Right forelimb (tissue), 1 donor: Measurements from ENCODE around the gene TMC2.

Experiments used
- DNase-seq: peaks from one replicate; pipeline ENCODE4 v3.0.0-alpha.2; 2018

Gene TMC2

DNA sequence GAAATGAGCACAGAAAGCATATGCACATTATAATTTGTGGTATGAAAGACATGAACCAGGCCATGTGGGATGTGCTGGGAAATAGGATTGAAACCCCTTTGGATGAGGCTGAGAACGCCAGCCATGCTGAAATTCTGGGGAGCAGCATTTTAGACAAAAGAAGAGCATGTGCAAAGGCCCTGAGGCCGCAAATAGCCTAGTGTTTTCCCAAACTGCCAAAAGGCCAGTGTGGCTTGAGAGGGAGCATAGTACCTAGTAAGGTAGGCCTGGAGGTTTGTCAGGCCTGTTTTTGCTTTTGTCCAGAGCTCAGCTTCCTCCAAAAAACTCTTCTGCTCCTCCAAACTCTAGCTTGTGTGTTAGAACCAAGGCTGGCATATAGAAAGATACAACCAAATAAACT, 58.7 kb downstream of the TMC2 start:
- DNase-seq, result no peak

DNA sequence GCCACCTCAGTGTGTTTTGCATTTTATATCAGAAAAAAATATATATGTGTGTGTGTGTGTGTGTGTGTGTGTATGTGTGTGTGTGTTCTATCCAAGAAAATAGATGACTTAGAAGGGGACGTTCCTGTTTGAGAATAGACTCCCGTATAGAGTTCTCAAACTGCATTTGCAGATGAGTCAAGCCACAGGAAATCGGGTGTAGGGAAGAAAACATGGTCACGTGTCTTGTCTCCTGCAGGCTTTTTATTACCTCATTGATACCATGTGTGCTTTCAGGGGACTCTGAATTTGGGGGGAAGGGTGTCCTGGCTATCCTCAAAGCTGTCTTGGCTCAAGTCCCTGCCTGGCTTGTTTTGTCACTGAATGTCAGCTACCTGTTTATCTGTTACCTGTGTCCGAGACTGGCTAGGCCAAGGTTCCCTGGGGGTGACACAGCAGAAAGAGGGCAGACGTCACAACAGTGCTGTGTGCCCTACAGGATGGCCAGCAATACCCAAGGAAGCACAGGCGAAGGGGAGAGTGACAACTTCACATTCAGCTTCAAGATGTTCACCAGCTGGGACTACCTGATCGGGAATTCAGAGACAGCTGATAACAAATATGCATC, 60.4 kb downstream of the TMC2 start:
- DNase-seq, result no peak

DNA sequence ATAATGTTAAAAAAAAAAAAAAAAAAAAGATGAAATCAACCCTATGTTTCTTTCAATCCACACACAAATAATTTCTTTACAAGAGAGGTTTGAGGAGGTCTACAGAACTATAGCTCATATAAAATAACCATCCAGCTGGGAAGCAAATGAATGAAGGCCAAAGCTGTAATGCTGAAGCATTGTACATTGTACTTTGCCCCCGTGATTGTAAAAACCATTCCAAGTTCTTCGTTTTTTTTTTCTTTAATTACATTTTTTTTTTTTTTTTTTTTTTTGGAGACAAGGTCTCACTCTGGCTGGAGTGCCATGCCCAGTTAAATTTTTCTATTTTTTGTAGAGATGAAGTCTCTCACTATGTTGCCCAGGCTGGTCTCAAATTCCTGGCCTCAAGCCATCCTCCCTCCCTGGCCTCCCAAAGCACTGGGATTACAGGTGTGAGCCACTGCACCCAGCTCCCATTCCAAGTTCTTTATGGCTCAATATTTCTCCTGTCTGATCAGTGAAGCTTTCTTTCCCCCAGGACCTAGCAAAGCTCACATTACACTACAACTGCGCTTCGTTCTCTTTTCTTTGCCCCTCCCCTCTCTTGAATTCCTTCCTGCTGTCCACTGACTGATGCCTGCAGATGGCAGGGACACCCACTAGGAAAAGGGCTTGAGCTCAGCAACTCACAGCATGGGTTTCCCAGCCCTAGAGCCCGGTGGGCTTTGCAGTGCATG, 63.1 kb downstream of the TMC2 start:
- no peak for DNase-seq

DNA sequence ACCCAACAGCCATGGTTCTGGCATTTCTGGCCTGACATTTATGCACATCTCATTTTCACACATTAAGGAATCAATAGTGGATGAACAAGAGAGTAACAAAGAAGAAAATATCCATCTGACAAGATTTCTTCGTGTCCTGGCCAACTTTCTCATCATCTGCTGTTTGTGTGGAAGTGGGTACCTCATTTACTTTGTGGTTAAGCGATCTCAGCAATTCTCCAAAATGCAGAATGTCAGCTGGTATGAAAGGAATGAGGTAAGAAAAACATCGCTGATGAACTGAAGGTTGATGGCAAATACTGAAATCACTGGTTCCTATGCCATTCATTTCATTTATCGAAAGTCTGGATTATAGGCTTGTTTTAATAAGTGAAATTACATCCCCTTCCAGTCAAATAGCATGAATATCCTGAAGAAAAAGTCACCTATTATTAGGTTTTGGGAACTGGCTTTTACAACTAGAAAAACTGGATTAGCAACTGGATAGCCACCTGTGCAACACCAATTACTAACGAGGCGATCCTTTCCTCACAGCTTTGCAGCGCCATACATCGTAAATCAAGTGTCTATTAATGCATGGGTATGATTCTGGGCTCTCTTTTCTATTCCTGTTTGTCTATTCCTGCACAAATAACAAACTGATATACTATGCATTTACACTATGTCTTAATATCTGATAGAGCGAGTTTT, 65.8 kb downstream of the TMC2 start:
- DNase-seq, result no peak

DNA sequence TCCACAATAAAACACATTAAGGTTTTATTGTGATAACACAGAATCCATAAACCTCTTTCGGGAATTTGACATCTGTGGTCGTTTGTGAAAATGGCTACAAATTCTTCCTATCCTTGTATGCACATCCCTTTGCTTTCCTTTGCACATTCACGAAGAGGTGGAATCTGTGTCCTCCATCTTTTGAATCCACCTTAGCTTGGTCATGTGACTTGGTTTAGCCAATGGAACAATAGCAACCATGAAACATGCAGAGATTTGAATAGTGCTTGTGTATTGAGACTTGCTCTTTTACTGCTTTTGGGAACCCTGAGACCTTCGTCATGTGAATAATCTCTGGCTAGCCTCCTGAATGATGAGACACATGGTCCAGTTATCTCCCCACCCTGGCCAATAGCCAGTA, 66.4 kb downstream of the TMC2 start:
- DNase-seq, result no peak

DNA sequence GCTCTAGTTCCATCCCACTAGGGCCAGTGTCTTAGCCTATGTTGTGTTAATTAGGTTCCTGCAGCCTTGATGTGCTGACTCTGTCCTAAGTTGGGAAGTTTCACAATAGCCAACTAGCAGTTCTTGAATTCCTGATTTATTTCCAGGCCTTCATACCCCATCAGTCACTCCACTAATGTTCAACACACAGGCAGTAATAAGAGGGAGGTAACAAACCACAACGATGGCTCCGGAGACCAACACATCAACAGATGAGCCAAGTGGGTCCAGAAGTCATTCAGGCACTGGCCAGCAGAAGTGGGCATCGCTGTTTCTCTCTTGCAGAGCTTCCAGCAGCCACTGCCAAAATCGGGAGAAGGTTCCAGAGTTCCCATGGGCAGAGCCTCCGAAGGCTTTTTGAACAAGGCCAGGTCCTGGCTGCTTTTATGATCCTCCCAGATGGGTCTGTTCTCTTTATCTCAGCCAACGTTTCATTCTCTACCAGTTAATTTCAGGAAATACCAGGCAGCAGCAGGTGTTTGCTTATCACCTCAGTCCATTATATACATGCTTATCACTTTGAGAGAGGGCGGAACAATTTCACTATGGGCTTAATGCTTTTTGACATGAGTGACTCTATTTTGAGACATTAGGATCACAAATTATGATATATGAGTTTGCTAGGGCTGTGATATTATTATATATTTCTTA, 67.6 kb downstream of the TMC2 start:
- no peak for DNase-seq

DNA sequence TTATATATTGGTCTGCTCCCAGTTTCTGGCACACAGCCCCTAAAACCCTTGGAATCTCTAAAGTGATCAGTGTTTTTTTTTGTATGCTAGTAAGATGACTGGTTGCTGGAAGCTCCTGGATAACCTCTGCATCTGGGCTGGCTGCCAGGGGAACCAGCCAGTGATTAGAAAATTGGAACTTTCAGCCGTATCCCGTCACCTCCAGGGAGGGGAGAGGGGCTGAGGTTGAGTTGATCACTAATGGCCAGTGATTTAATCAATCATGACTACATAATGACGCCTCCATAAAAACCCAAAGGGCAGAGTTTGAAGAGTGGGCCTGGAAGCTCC, 68.1 kb downstream of the TMC2 start:
- DNase-seq, result no peak

DNA sequence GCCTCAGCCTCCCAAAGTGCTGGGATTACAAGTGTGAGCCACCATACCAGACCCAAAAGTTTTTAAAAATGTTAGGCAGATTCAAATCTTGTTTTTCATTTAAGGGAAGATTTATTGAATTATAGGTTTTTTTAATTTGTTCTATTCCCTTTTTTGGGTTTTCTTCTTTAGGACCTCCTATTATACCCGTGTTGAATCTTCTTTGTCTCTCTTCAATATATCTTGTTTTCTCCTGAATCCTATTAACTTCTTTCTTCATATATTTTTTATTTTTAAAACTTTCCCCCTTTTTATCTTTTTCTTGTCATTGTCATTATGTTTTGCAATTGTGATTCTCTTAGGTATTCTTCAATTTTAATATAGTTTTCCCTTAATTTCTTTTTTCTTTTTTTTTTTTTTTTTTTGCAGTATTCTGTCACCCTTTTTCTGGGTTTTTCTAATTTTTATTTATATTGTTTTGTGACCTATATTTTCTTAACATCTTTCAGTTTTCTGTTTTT, 70.2 kb downstream of the TMC2 start:
- DNase-seq, result no peak

DNA sequence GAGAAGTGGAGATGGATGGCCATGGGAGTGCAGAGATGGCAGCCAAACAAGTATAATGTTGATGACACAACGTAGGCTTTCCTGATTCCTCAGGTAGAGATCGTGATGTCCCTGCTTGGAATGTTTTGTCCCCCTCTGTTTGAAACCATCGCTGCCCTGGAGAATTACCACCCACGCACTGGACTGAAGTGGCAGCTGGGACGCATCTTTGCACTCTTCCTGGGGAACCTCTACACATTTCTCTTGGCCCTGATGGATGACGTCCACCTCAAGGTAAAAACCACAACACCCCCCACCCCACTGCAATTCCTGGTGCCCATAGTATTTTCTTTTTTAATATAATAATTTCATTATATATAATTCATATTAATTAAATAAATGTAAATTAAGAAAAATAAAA, 74.0 kb downstream of the TMC2 start:
- DNase-seq, result no peak

GRCh38 chr20:2610941-2611720, 74.8 kb downstream of the TMC2 start:
- no peak for DNase-seq

GRCh38 chr20:2612073-2612472, 75.7 kb downstream of the TMC2 start:
- no peak for DNase-seq

- no peak for DNase-seq
Observed at GRCh38 chr20:2616634-2617033, 80.3 kb downstream of the TMC2 start.

DNA sequence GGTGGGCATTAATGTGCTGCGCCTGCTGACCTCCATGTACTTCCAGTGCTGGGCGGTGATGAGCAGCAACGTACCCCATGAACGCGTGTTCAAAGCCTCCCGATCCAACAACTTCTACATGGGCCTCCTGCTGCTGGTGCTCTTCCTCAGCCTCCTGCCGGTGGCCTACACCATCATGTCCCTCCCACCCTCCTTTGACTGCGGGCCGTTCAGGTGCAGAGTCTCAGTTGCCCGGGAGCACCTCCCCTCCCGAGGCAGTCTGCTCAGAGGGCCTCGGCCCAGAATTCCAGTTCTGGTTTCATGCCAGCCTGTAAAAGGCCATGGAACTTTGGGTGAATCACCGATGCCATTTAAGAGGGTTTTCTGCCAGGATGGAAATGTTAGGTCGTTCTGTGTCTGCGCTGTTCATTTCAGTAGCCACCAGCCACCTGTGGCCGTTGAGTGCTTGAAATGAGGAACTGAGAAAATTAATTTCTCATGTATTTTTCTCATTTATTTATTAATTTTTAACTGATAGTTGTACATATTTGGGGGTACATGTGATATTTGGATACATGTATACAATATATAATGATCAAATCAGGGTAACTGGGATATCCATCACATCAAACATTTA, 80.8 kb downstream of the TMC2 start:
- DNase-seq, result no peak

DNA sequence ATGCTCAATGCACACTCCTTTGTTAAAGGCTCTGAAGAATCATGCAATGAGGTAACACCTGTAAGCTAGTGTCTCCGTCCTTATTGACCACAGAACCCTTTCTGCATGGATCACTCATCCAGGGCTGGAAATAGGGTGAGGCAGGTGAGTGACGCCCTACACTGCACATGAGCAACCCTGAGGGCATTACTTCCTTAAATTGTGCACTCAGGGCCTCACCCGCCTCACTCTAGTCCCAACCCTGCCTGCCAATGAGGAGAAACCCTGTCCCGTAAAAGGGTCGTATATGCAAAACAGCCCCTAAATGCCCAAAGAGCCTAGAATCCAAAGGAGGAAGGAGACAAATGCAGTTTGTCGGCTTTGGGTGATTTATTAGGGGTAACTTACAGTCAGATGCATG, 82.4 kb downstream of the TMC2 start:
- no peak for DNase-seq

DNA sequence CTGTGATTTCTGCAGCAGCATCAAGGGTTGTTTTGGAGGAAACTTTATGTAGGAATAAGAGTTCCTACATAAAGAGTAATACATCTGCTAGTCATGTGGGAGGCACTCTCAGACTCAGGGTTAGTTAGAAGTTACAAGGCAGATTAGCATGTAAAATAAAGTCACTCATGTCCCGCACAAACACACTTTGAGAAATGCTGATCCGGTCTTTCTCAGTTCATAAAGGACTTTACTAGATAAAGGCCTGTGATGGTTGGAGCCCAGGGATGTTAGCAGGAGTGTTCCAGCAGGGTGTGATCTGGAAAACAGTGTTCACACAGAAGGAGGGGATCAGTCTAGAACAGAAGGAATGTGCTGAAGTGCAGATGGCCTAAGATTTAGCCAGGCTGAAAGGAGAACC, 83.0 kb downstream of the TMC2 start:
- DNase-seq, result no peak

DNA sequence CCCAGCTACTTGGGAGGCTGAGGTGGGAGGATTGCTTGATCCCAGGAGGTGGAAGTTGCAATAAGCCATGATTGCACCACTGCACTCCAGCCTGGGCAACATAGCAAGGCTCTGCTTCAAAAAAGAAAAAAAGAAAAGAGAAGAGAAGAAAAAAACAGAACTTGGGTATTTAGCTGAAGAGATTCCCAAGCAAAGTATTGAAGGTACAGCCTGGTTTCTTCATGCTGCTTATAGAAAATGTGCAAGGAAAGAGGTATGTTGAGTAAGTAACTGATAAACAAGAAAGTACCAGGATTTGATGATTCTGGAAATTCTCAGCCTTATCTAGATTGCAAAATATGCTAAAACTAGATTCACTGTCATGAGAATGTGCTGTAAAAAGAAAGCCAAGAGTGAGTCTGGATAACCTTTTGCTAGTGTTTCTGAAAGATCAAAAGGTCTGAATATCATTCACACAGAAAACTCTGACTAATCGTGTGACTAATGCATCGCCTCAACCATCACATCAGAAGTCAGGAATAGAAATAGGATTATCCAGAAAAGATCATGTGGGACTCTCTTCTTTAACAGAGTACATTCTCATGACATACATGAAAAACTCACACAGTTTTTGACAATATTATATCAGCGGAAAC, 83.7 kb downstream of the TMC2 start:
- no peak for DNase-seq

GRCh38 chr20:2624190-2624589, 87.8 kb downstream of the TMC2 start:
- DNase-seq, result no peak

DNA sequence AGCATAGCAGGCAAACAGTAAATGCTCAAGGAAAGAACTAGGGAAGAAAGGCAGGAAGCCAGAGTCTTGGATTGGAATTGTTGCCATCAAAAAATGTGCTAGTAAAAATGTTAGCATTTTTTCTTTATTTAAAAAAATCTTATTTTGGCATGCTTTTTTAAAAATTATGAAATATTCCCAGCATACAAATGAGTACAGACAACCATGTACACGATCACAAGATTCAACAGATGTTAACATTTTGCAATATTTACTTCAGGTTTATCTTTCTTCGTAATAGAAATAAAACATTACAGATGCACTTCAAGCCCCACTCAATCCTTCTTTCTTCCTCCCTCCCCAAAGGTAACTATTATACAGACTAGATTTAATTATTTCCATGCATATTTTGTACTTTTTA, 88.7 kb downstream of the TMC2 start:
- DNase-seq, result no peak

- DNase-seq, result no peak
Observed at GRCh38 chr20:2626853-2627541, 90.6 kb downstream of the TMC2 start.

DNA sequence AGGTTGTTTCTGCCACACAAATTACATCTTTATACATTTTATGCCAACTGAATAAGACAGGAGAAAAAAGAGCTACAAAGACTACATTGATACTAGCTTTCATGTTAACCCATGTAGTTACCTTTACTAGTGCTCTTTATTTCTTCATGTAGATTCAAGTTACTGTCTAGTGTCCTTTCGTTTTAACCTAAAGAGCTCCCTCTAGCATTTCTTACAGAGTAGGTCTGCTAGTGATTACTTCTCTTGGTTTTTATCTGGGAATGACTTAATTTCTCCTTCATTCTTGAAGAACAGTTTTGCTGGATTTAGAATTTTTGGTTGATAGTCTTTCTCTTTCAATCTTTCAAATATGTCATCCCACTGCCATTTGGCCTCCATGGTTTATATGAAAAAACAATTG, 94.9 kb downstream of the TMC2 start:
- no peak for DNase-seq

DNA sequence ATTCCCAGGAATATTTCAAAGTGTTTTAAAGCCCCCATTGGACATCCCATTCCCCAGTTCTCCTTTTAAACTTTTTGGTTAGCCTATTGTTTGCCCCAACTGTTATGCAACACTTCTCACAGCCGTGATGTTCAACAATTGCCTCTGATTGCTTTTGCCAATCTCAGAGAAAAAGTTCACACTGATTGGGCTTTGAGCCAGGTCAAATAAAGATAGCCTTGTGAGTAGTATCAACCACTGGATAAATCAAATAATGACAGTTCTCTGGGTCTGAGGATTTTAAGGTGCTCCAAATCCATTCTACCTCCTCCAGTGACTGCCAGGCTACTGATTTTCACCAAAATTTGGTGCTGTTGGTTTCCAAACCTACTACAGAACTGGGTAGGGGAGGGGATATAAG, 97.0 kb downstream of the TMC2 start:
- no peak for DNase-seq
